Suprapubic skin (tissue), 4 donors: ENCODE results near the gene STX8.

Source experiments
- CTCF ChIP-seq, 2 donors: fragments of 200-600 bp in 1 of 2; fragments of 450-650 bp in 1 of 2; sonication (generic) in 1 of 2; IDR thresholded peaks; one replicate each; pipeline ENCODE4 v1.5.1; 2016 to 2019; ENCODE audit warnings: antibody characterized with exemption in 2 of 2, mild to moderate bottlenecking in 1 of 2, moderate library complexity in 1 of 2
- EP300 ChIP-seq: sonication (generic); formaldehyde crosslinking; IDR thresholded peaks from one replicate; pipeline ENCODE4 v1.6.1; 2017; ENCODE audit warnings: antibody characterized with exemption
- POLR2A ChIP-seq, 2 donors: fragments of 450-650 bp; IDR thresholded peaks; one replicate each; pipeline ENCODE4 v1.6.1; 2017; ENCODE audit warnings: antibody characterized with exemption in 2 of 2, mild to moderate bottlenecking in 2 of 2, moderate library complexity in 2 of 2
- POLR2AphosphoS5 ChIP-seq, 3 donors: sonication (generic); formaldehyde crosslinking; IDR thresholded peaks; one replicate each; pipeline ENCODE4 v1.6.1; 2017; ENCODE audit warnings: antibody characterized with exemption in 3 of 3

GRCh38 chr17:9238340-9239245, 337.0 kb downstream of the STX8 start:
- TF ChIP-seq CTCF (IDR thresholded peaks at IDR 0.05) (no peak), POLR2AphosphoS5 (IDR thresholded peaks at IDR 0.05) (no peak), EP300 (no peak), POLR2A (IDR thresholded peaks at IDR 0.05) (no peak)
